Measurements from ENCODE around the gene MYO7B. TPM values are rescaled to one million over a fixed set of nuclear protein-coding genes. Genes with fewer than 3 reads are reported as not detected.

The MYO7B gene
- total RNA-seq, 2 donors from 2014 or later: 0.14 to 0.78 TPM

DNA sequence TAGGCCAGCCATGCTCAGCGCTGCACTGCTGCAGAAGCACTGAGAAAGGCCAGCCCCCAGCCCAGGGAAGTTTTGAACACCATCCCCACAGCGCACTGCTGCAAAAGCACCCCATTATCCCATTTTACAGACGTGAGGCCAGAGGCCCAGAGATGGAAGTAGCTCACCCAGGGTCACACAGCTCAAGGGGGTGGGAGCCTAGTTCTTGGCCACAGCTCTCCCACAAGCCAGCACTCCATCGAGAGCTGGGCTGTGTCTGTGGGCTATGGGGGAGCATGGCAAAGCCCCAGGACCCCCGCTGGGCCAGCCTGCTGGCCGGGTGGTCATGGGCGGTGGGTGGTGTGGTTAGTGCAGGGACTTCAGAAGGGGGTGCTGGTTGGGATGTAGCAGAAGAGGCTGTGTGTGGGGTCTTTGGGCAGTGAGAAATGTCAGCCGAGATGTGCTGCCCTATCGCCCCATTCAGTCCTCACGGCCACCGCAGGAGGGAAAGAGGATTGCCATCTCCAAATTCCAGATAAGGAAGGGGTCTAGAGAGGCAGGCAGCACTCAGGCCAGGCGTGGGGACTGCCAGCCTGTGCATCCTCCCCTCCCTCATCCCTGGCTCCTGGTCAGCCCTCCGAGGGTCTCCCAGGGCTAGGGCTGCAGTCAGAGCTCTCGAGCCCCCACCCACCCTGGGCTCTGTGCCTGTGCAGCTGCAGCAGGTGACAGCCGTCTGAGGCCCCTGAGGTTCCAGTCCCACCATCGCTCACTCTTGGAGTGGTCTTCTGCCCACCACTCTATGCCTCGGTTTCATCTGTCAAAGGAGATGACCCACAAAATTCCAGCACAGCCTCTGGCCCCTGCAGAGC is 93.5 kb downstream of the MYO7B start:
- ATAC-seq (ENCODE audit: insufficient number of reproducible peaks, low FRiP score, low read depth): no peak
- peaks cover 14 to 19% of the 10 kb centered on the region in 2 donors for H3K4me1 ChIP-seq (ENCODE audit: control insufficient read depth in 1 of 2, low read depth in 2 of 2)
- H3K9me3 ChIP-seq: no peaks in the 10 kb centered on the region

DNA sequence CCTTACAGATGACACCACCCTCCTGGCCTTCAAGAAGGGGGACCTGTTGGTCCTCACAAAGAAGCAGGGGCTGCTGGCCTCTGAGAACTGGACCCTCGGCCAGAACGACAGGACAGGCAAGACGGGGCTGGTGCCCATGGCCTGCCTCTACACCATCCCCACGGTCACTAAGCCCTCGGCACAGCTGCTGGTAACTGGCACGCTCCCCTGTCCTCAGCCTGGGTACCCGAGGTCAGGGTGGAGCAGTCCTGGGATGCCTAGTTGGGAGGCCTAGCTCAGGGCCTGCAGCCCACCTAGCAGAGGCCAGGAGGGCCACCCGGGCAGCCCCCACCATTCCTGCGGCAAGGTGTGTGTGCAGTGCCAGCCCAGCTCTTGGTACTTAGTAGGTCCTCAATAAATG is 94.2 kb downstream of the MYO7B start:
- H3K4me1 ChIP-seq (ENCODE audit: control insufficient read depth in 1 of 2, low read depth in 2 of 2): peaks cover 18 to 25% of the 10 kb centered on the region in 2 donors
- no peak for ATAC-seq (ENCODE audit: insufficient number of reproducible peaks, low FRiP score, low read depth)
- H3K4me3 ChIP-seq: no peak overlapping the region
- no peaks in the 10 kb centered on the region for H3K36me3 ChIP-seq
- TF ChIP-seq, protein P1, sequence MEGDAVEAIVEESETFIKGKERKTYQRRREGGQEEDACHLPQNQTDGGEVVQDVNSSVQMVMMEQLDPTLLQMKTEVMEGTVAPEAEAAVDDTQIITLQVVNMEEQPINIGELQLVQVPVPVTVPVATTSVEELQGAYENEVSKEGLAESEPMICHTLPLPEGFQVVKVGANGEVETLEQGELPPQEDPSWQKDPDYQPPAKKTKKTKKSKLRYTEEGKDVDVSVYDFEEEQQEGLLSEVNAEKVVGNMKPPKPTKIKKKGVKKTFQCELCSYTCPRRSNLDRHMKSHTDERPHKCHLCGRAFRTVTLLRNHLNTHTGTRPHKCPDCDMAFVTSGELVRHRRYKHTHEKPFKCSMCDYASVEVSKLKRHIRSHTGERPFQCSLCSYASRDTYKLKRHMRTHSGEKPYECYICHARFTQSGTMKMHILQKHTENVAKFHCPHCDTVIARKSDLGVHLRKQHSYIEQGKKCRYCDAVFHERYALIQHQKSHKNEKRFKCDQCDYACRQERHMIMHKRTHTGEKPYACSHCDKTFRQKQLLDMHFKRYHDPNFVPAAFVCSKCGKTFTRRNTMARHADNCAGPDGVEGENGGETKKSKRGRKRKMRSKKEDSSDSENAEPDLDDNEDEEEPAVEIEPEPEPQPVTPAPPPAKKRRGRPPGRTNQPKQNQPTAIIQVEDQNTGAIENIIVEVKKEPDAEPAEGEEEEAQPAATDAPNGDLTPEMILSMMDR (IDR thresholded peaks at IDR 0.05): no peak
- no peak for DNase-seq (ENCODE audit: low spot score)
- H3K27ac ChIP-seq: no peak overlapping the region
- H3K9me3 ChIP-seq: no peaks in the 10 kb centered on the region
- no peaks in the 10 kb centered on the region for H3K27me3 ChIP-seq (replicated peaks; ENCODE audit: insufficient read depth)

More for the DNA sequence above, 93.5 kb downstream of the MYO7B start:
- Histone ChIP-seq H3K36me3 (no peaks in the 10 kb centered on the region), H3K27me3 (replicated peaks; ENCODE audit: insufficient read depth) (no peaks in the 10 kb centered on the region), H3K27ac (no peak overlapping the region), H3K4me3 (no peak overlapping the region)
- TF ChIP-seq, protein P1 (IDR thresholded peaks at IDR 0.05): no peak
- DNase-seq (ENCODE audit: low spot score): no peak

DNA sequence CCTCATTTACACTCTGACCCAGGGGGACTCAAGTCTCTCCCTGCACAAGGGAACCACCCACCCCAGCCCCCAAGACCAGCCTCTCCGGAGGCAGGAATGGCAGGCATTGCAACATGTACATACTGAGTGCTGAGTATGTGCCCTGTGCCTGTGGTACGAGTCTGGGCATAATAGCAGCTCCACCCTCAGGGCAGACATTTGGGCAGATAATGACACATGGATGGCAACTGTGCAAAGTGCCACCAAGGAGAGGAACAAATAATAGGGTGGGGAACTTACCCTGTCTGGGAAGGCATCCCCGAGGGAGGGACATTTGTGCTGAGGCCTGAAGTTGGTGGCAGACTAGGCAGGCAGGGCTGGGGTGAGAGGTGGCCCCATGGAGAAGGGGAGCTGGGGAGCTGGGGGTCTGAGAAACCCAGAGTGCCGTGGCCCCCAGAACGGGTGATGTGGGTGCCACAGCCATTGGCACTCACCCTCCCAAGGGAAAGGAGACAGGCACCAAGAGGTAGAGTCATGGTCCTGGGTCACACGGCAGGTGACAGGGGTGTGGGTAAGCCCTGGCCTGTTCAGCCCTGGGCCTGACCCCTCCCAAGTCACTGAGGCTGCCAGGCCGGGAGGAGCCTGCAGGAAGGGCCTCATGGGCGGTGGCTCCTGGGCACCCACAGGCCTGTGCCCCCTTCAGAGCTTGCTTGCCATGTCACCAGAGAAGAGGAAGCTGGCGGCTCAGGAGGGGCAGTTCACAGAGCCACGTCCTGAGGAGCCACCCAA is 94.8 kb downstream of the MYO7B start:
- H3K36me3 ChIP-seq: no peaks in the 10 kb centered on the region
- no peaks in the 10 kb centered on the region for H3K27me3 ChIP-seq (replicated peaks; ENCODE audit: insufficient read depth)
- H3K27ac ChIP-seq: no peak overlapping the region
- DNase-seq (ENCODE audit: low spot score) (no peak), ATAC-seq (ENCODE audit: insufficient number of reproducible peaks, low FRiP score, low read depth) (no peak)
- no peaks in the 10 kb centered on the region for H3K9me3 ChIP-seq
- no peak overlapping the region for H3K4me3 ChIP-seq
- peaks cover 18 to 29% of the 10 kb centered on the region in 2 donors for H3K4me1 ChIP-seq (ENCODE audit: control insufficient read depth in 1 of 2, low read depth in 2 of 2)
- TF ChIP-seq, protein P1 (IDR thresholded peaks at IDR 0.05): no peak

DNA sequence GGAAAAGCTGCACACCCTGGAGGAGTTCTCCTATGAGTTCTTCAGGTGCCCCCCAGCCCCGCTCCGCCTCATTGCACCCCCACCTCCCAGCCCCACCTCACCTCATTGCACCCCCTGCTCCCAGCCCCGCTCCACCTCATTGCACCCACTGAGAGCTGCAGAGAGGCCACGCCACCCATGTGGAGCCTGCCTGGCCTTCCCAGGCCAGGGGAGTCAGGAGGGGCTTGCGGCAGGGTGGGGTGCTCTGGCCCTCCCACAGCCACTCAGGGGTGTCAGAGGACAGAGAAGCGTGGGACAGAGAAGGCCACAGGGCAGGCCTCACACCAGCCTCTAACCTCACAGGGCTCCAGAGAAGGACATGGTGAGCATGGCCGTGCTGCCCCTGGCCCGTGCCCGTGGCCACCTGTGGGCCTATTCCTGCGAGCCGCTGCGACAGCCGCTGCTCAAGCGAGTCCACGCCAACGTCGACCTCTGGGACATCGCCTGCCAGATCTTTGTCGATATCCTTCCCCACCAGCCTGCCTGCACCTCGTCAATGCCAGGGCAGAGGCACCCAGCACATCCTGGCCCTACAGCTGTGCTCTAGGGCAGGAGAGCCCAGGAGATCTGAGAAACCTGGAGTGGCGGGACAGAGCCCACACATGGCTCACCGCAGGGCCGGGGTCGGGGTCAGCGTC is 95.5 kb downstream of the MYO7B start:
- Histone ChIP-seq H3K4me3 (no peak overlapping the region), H3K9me3 (no peaks in the 10 kb centered on the region), H3K36me3 (no peaks in the 10 kb centered on the region), H3K4me1 (ENCODE audit: control insufficient read depth in 1 of 2, low read depth in 2 of 2) (peaks cover 18 to 29% of the 10 kb centered on the region in 2 donors), H3K27me3 (replicated peaks; ENCODE audit: insufficient read depth) (no peaks in the 10 kb centered on the region), H3K27ac (no peak overlapping the region)
- ATAC-seq (ENCODE audit: insufficient number of reproducible peaks, low FRiP score, low read depth) (no peak), DNase-seq (ENCODE audit: low spot score) (no peak)
- TF ChIP-seq, protein P1 (IDR thresholded peaks at IDR 0.05): no peak

Data from thoracic aorta (tissue), 2 donors.